ENCODE data around the gene TRIM67.

The TRIM67 gene

GRCh38 chr1:231217056-231217455, 55.2 kb downstream of the TRIM67 start:
- TF ChIP-seq EZH2phosphoT487 (IDR thresholded peaks at IDR 0.05; ENCODE audit: low read length) (no peak), EZH2 (optimal IDR thresholded peaks at IDR 0.05; ENCODE audit: low read depth, low read length) (no peak), CTCF (IDR thresholded peaks at IDR 0.05; ENCODE audit: low read length) (no peak)
- H3K9me3 ChIP-seq (replicated peaks; ENCODE audit: insufficient read depth, low read length), result no peaks in the 10 kb centered on the region
- no peak overlapping the region for H3K27ac ChIP-seq (ENCODE audit: low read length)
- H3K4me1 ChIP-seq (ENCODE audit: low read length), result no peaks in the 10 kb centered on the region
- no peaks in the 10 kb centered on the region for H4K20me1 ChIP-seq (ENCODE audit: insufficient read depth, low read length)
- no peak overlapping the region for H3K4me2 ChIP-seq (ENCODE audit: low read depth, low read length)
- no peak overlapping the region for H3K4me3 ChIP-seq (ENCODE audit: low read length)
- no peaks in the 10 kb centered on the region for H3K36me3 ChIP-seq (replicated peaks; ENCODE audit: insufficient read depth, low read length)
- no peak overlapping the region for H2AFZ ChIP-seq (ENCODE audit: low read length)
- no peaks in the 10 kb centered on the region for H3K79me2 ChIP-seq (ENCODE audit: low read length)
- H3K27me3 ChIP-seq (replicated peaks; ENCODE audit: insufficient read depth, low read length), result no peaks in the 10 kb centered on the region
- H3F3A ChIP-seq (ENCODE audit: insufficient read depth, low read length), result no peaks in the 10 kb centered on the region
- H3K9ac ChIP-seq (ENCODE audit: low read length), result no peak overlapping the region
- no peaks in the 10 kb centered on the region for H3K9me2 ChIP-seq (replicated peaks; ENCODE audit: insufficient read depth, low read length)
- no peak for DNase-seq

- TF ChIP-seq EZH2phosphoT487 (IDR thresholded peaks at IDR 0.05; ENCODE audit: low read length), result no peak
- TF ChIP-seq EZH2 (optimal IDR thresholded peaks at IDR 0.05; ENCODE audit: low read depth, low read length), result no peak
- no peak for TF ChIP-seq CTCF (IDR thresholded peaks at IDR 0.05; ENCODE audit: low read length)
- H2AFZ ChIP-seq (ENCODE audit: low read length), result no peak overlapping the region
- H3K27me3 ChIP-seq (replicated peaks; ENCODE audit: insufficient read depth, low read length), result no peaks in the 10 kb centered on the region
- no peak for DNase-seq
- no peak overlapping the region for H3K27ac ChIP-seq (ENCODE audit: low read length)
- H3K9me3 ChIP-seq (replicated peaks; ENCODE audit: insufficient read depth, low read length), result no peaks in the 10 kb centered on the region
- H3K36me3 ChIP-seq (replicated peaks; ENCODE audit: insufficient read depth, low read length), result no peaks in the 10 kb centered on the region
- H3K4me1 ChIP-seq (ENCODE audit: low read length), result no peaks in the 10 kb centered on the region
- H3K9me2 ChIP-seq (replicated peaks; ENCODE audit: insufficient read depth, low read length), result no peaks in the 10 kb centered on the region
- no peak overlapping the region for H3K4me2 ChIP-seq (ENCODE audit: low read depth, low read length)
- H3K79me2 ChIP-seq (ENCODE audit: low read length), result no peaks in the 10 kb centered on the region
- no peaks in the 10 kb centered on the region for H3F3A ChIP-seq (ENCODE audit: insufficient read depth, low read length)
- H4K20me1 ChIP-seq (ENCODE audit: insufficient read depth, low read length), result no peaks in the 10 kb centered on the region
- no peak overlapping the region for H3K9ac ChIP-seq (ENCODE audit: low read length)
- no peak overlapping the region for H3K4me3 ChIP-seq (ENCODE audit: low read length)
Observed at GRCh38 chr1:231218078-231218477, 56.2 kb downstream of the TRIM67 start.

GRCh38 chr1:231219422-231220401, 57.9 kb downstream of the TRIM67 start:
- Histone ChIP-seq H3K9me2 (replicated peaks; ENCODE audit: insufficient read depth, low read length) (no peaks in the 10 kb centered on the region), H3K9me3 (replicated peaks; ENCODE audit: insufficient read depth, low read length) (no peaks in the 10 kb centered on the region), H2AFZ (ENCODE audit: low read length) (no peak overlapping the region), H3K4me1 (ENCODE audit: low read length) (no peaks in the 10 kb centered on the region), H4K20me1 (ENCODE audit: insufficient read depth, low read length) (no peaks in the 10 kb centered on the region), H3K4me2 (ENCODE audit: low read depth, low read length) (no peak overlapping the region), H3K9ac (ENCODE audit: low read length) (no peak overlapping the region), H3K27ac (ENCODE audit: low read length) (no peak overlapping the region), H3F3A (ENCODE audit: insufficient read depth, low read length) (no peaks in the 10 kb centered on the region), H3K79me2 (ENCODE audit: low read length) (no peaks in the 10 kb centered on the region), H3K4me3 (ENCODE audit: low read length) (no peak overlapping the region), H3K36me3 (replicated peaks; ENCODE audit: insufficient read depth, low read length) (no peaks in the 10 kb centered on the region), H3K27me3 (replicated peaks; ENCODE audit: insufficient read depth, low read length) (no peaks in the 10 kb centered on the region)
- TF ChIP-seq EZH2phosphoT487 (IDR thresholded peaks at IDR 0.05; ENCODE audit: low read length), result no peak
- no peak for TF ChIP-seq CTCF (IDR thresholded peaks at IDR 0.05; ENCODE audit: low read length)
- TF ChIP-seq EZH2 (optimal IDR thresholded peaks at IDR 0.05; ENCODE audit: low read depth, low read length), result no peak
- DNase-seq, result no peak
